B cell (primary cell): ENCODE results near the gene PDCD1LG2.

ENCODE experiments used
- EZH2 ChIP-seq: IDR thresholded peaks from 2 replicates; pipeline ENCODE4 v1.6.1; 2012; ENCODE audit warnings: borderline replicate concordance, low read depth, mild to moderate bottlenecking, moderate library complexity, low read length; ENCODE audit not compliant: insufficient read depth, poor library complexity, severe bottlenecking
- TF ChIP-seq, protein P1 (sequence below): fragments of 200-600 bp; IDR thresholded peaks from one replicate; pipeline ENCODE4 v1.8.0; 2022; ENCODE audit warnings: antibody characterized with exemption, mild to moderate bottlenecking

DNA sequence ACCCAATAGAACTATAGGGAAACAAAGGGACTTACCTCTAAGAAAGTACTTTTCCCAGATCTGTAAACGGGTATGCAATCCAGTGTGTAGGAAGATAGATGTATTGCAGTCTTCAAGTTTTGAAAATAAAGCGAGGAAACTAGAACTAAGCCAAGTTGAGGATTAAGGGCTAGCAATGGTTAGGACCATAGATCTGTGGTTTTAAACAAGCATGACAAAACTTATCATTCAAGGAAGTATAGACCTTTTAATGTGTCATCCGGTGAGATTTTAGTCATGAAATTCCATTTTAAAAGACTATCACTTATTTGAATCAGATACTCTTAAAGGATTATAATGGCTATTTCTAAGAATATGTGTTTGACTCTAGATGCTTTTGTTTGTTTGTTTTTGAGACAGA is 39.5 kb upstream of the PDCD1LG2 start:
- TF ChIP-seq, protein P1, sequence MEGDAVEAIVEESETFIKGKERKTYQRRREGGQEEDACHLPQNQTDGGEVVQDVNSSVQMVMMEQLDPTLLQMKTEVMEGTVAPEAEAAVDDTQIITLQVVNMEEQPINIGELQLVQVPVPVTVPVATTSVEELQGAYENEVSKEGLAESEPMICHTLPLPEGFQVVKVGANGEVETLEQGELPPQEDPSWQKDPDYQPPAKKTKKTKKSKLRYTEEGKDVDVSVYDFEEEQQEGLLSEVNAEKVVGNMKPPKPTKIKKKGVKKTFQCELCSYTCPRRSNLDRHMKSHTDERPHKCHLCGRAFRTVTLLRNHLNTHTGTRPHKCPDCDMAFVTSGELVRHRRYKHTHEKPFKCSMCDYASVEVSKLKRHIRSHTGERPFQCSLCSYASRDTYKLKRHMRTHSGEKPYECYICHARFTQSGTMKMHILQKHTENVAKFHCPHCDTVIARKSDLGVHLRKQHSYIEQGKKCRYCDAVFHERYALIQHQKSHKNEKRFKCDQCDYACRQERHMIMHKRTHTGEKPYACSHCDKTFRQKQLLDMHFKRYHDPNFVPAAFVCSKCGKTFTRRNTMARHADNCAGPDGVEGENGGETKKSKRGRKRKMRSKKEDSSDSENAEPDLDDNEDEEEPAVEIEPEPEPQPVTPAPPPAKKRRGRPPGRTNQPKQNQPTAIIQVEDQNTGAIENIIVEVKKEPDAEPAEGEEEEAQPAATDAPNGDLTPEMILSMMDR, result no peak
- no peak for TF ChIP-seq EZH2
